Neural crest cell (in vitro differentiated cells): Measurements from ENCODE around the gene TDRD5. TPM values are rescaled to one million over a fixed set of nuclear protein-coding genes. Genes with fewer than 3 reads are reported as not detected.

Source experiments
- DNase-seq: peaks from one replicate; pipeline ENCODE4 v3.0.0; 2021; ENCODE audit warnings: low read depth, mixed read lengths, low spot score
- H3K27ac Mint-ChIP-seq: one replicate; pipeline ENCODE4 v1.8.0; 2021; ENCODE audit warnings: mild to moderate bottlenecking, mixed read lengths; ENCODE audit not compliant: unreplicated experiment
- H3K27me3 Mint-ChIP-seq: 2 replicates; pipeline ENCODE4 v1.8.0; 2021; ENCODE audit warnings: low read depth, mild to moderate bottlenecking, mixed read lengths
- H3K36me3 Mint-ChIP-seq: 2 replicates; pipeline ENCODE4 v1.8.0; 2021; ENCODE audit warnings: low read depth, mild to moderate bottlenecking, mixed read lengths
- H3K4me1 Mint-ChIP-seq: 2 replicates; pipeline ENCODE4 v1.8.0; 2021; ENCODE audit warnings: mixed read lengths
- H3K4me3 Mint-ChIP-seq: one replicate; pipeline ENCODE4 v1.8.0; 2021; ENCODE audit warnings: mild to moderate bottlenecking, mixed read lengths
- H3K9me3 Mint-ChIP-seq: 2 replicates; pipeline ENCODE4 v1.8.0; 2021; ENCODE audit warnings: mixed read lengths
- total RNA-seq: library from RNA; stranded (reverse); gene quantifications from 2 replicates; pipeline ENCODE4 v1.2.1, GENCODE V29; 2021
- TF ChIP-seq, protein P1 (sequence below): fragments of 200-600 bp; sonication (generic); conservative IDR thresholded peaks from 2 replicates; pipeline ENCODE4 v1.5.0; 2021; ENCODE audit warnings: antibody characterized with exemption, mild to moderate bottlenecking

TDRD5 gene
- total RNA-seq, 1 donor from 2014 or later = not detected

DNA sequence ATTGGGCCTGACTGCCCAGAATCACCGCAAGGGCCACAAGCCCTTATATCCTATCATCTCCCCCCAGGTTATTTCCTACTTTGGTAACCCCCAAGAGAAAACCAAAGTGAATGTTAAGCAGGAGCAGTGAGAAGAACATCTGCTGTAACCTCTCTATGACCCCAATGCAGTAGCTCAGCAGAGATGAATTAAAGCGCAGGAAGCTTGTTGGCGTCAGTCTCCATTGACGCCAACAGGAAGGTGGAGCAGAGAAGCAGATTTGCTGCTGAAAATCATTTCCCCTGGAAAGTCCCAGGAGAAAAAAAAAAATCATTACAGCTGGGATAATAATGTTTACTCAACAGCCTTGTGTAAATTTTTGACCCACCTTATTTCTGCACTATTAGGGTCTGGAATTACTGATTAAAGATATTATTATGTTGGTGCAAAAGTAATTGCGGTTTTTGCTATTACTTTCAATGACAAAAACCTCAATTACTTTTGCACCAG, 118.3 kb downstream of the TDRD5 start:
- Mint-ChIP-seq H3K27me3 (peaks cover 5% of the 10 kb centered on the region), H3K4me1 (no peaks in the 10 kb centered on the region), H3K9me3 (peaks cover 18% of the 10 kb centered on the region), H3K4me3 (no peak overlapping the region), H3K36me3 (peaks cover 5% of the 10 kb centered on the region), H3K27ac (no peak overlapping the region)
- no peak for DNase-seq
- TF ChIP-seq, protein P1, sequence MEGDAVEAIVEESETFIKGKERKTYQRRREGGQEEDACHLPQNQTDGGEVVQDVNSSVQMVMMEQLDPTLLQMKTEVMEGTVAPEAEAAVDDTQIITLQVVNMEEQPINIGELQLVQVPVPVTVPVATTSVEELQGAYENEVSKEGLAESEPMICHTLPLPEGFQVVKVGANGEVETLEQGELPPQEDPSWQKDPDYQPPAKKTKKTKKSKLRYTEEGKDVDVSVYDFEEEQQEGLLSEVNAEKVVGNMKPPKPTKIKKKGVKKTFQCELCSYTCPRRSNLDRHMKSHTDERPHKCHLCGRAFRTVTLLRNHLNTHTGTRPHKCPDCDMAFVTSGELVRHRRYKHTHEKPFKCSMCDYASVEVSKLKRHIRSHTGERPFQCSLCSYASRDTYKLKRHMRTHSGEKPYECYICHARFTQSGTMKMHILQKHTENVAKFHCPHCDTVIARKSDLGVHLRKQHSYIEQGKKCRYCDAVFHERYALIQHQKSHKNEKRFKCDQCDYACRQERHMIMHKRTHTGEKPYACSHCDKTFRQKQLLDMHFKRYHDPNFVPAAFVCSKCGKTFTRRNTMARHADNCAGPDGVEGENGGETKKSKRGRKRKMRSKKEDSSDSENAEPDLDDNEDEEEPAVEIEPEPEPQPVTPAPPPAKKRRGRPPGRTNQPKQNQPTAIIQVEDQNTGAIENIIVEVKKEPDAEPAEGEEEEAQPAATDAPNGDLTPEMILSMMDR = no peak

DNA sequence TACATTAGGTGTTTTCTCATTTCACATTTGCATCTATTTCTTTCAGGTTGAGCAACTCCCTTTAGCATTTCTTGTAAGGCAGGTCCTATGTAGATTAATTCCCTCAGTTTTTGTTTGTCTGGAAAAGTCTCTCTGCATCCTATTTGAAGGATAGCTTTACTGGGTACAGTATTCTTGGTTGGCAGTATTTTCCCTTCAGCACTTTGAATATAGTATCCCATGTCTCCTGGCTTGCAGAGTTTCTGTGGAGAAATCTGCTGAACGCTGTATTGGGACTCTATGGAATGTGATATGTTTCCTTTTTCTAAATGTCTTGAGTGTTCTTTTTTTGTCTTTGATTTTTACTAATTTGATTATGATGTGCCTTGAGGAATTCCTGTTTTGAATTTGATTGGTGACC, 122.5 kb downstream of the TDRD5 start:
- peaks cover 18% of the 10 kb centered on the region for H3K36me3 Mint-ChIP-seq
- H3K4me3 Mint-ChIP-seq = no peak overlapping the region
- DNase-seq = no peak
- TF ChIP-seq, protein P1 = no peak
- H3K4me1 Mint-ChIP-seq = no peaks in the 10 kb centered on the region
- H3K27me3 Mint-ChIP-seq = peaks cover 5% of the 10 kb centered on the region
- H3K27ac Mint-ChIP-seq = no peak overlapping the region
- peaks cover 39% of the 10 kb centered on the region for H3K9me3 Mint-ChIP-seq

DNA sequence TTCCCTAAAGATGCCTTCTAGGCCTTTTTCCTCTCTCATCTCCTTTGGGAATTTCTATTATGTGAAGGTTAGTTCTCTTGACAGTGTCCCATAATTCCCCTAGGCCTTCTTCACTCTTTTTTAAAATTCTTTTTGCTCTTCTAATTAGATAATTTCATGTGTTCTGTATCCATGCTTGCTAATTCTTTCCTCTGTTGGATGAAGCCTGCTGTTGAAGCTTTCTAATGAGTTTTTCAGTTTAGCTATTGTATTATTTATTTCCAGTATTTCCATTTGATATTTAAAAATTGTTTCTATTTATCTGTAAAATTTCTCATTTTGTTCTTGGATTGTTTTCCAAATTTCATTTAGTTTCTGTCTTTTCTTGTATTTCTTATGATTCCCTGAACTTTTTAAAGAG, 123.0 kb downstream of the TDRD5 start:
- DNase-seq = no peak
- Mint-ChIP-seq H3K36me3 (peaks cover 18% of the 10 kb centered on the region), H3K4me1 (no peaks in the 10 kb centered on the region), H3K9me3 (peaks cover 39% of the 10 kb centered on the region), H3K4me3 (no peak overlapping the region), H3K27ac (no peak overlapping the region), H3K27me3 (peaks cover 5% of the 10 kb centered on the region)
- TF ChIP-seq, protein P1 = no peak

DNA sequence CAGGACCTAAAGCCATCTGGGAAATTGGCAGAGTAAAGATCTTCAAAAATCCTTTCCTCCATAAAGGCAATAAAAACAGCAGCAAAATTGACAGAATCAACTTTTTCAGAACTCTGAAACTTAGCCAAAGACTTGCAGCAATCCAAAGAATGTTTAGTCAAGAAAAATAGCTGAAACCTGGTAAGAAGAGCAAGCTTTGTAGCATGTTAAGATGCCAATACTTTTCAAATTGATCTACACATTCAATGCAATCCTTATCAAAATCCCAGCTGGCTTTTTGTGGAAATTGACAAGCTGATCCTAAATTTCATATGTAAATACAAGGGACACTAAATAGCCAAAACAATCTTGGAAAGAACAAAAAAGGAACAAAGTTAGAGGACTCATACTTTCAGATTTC, 127.6 kb downstream of the TDRD5 start:
- H3K4me3 Mint-ChIP-seq = no peak overlapping the region
- no peak overlapping the region for H3K27ac Mint-ChIP-seq
- TF ChIP-seq, protein P1 = no peak
- peaks cover 38% of the 10 kb centered on the region for H3K9me3 Mint-ChIP-seq
- peaks cover 5% of the 10 kb centered on the region for H3K27me3 Mint-ChIP-seq
- DNase-seq = no peak
- peaks cover 14% of the 10 kb centered on the region for H3K36me3 Mint-ChIP-seq
- no peaks in the 10 kb centered on the region for H3K4me1 Mint-ChIP-seq

DNA sequence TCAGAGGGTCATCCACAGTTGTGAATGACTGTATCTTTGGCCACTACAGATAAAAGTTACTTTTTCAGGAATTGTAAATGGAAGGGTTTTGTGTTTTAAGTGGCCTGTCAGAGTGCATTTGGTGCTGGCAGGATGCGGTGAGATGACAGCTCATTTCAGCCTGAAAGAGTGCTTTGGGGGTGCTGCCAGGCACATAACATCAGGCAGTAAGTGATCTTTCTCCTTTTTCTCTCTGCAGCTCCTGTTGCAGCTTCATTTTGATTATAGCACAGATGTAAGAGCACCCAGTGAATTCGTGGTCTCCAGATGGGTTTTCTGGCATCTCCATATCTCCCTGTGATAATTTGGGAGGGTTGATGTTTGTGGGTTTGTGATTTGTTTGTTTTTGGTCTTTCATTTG, 136.6 kb downstream of the TDRD5 start:
- DNase-seq = no peak
- no peaks in the 10 kb centered on the region for H3K36me3 Mint-ChIP-seq
- no peak overlapping the region for H3K4me3 Mint-ChIP-seq
- H3K27me3 Mint-ChIP-seq = peaks cover 32% of the 10 kb centered on the region
- TF ChIP-seq, protein P1 = no peak
- no peak overlapping the region for H3K27ac Mint-ChIP-seq
- H3K4me1 Mint-ChIP-seq = no peaks in the 10 kb centered on the region
- H3K9me3 Mint-ChIP-seq = no peaks in the 10 kb centered on the region

DNA sequence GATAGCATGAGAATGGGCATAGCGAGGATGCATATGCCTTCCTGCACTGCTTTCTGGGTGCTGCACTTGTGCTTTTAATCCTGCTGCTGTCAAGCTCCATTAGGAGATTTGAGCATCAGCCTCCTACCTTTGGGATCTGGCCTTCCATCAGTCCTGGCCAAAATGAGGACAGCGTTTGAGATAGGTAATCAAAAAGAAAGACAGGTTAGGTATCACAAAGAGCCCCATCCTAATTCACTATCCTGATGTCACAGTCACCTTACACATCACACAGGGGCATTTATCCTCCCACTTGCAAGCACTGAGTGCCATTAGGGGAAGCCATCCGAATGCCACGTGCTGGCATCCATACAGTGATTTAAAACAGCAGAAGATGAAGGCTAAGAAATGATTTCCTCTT, 138.2 kb downstream of the TDRD5 start:
- Mint-ChIP-seq H3K27me3 (peaks cover 38% of the 10 kb centered on the region), H3K36me3 (no peaks in the 10 kb centered on the region), H3K27ac (no peak overlapping the region), H3K9me3 (no peaks in the 10 kb centered on the region), H3K4me3 (no peak overlapping the region), H3K4me1 (no peaks in the 10 kb centered on the region)
- no peak for DNase-seq
- TF ChIP-seq, protein P1 = no peak
